Hepatic stellate cell (primary cell): Measurements from ENCODE around the gene PIAS1.
A peak's percentile ranks its signal among the peaks of the same experiment; 100 is the strongest.
"Not testable (repeated sequence)": the region's sequence is repeated elsewhere in the genome, so short reads cannot be mapped to it uniquely, and the experiment has no call there.

ENCODE experiments used
- DNase-seq: peaks from one replicate; pipeline ENCODE4 v3.0.0; 2011; ENCODE audit warnings: low spot score

The PIAS1 gene

GRCh38 chr15:68114840-68115239 lies 60.7 kb downstream of the PIAS1 start:
- no peak for DNase-seq

- no peak for DNase-seq
These were observed 70.6 kb downstream of the PIAS1 start for GRCh38 chr15:68124700-68125099.

- DNase-seq: no peak
These were observed 72.3 kb downstream of the PIAS1 start for GRCh38 chr15:68126396-68126795.

GRCh38 chr15:68129072-68129471 lies 75.0 kb downstream of the PIAS1 start:
- DNase-seq: no peak

GRCh38 chr15:68130851-68131250 lies 76.7 kb downstream of the PIAS1 start:
- no peak for DNase-seq

GRCh38 chr15:68137096-68137495 lies 83.0 kb downstream of the PIAS1 start:
- DNase-seq: no peak

- DNase-seq: no peak
These were observed 89.0 kb downstream of the PIAS1 start for GRCh38 chr15:68143129-68143528.

GRCh38 chr15:68143785-68144184 lies 89.7 kb downstream of the PIAS1 start:
- no peak for DNase-seq

- DNase-seq: no peak
These were observed 91.6 kb downstream of the PIAS1 start for GRCh38 chr15:68145706-68146105.

- no peak for DNase-seq
These were observed 93.9 kb downstream of the PIAS1 start for GRCh38 chr15:68148039-68148438.

- DNase-seq: no peak
These were observed 94.9 kb downstream of the PIAS1 start for GRCh38 chr15:68149059-68149458.

- no peak for DNase-seq
These were observed 96.1 kb downstream of the PIAS1 start for GRCh38 chr15:68150187-68150586.

- DNase-seq: no peak
These were observed 97.2 kb downstream of the PIAS1 start for GRCh38 chr15:68151277-68151676.

- DNase-seq: no peak
These were observed 98.2 kb downstream of the PIAS1 start for GRCh38 chr15:68152342-68152741.

GRCh38 chr15:68154923-68155559 lies 100.9 kb downstream of the PIAS1 start:
- peak; percentile 16 for DNase-seq

GRCh38 chr15:68157074-68157473 lies 103.0 kb downstream of the PIAS1 start:
- DNase-seq: no peak

GRCh38 chr15:68158046-68158628 lies 104.0 kb downstream of the PIAS1 start:
- no peak for DNase-seq

GRCh38 chr15:68163191-68163590 lies 109.1 kb downstream of the PIAS1 start:
- DNase-seq: no peak

- no peak for DNase-seq
These were observed 112.7 kb downstream of the PIAS1 start for GRCh38 chr15:68166847-68167246.

- not testable (repeated sequence) for DNase-seq
These were observed 117.9 kb downstream of the PIAS1 start for GRCh38 chr15:68172037-68172436.

GRCh38 chr15:68173119-68173518 lies 119.0 kb downstream of the PIAS1 start:
- DNase-seq: no peak

GRCh38 chr15:68175526-68175925 lies 121.4 kb downstream of the PIAS1 start:
- DNase-seq: no peak

- no peak for DNase-seq
These were observed 122.5 kb downstream of the PIAS1 start for GRCh38 chr15:68176601-68177000.

- DNase-seq: no peak
These were observed 123.6 kb downstream of the PIAS1 start for GRCh38 chr15:68177742-68178141.
